ENCODE measurements around the gene DLG2.
"Not testable (repeated sequence)": the region's sequence is repeated elsewhere in the genome, so short reads cannot be mapped to it uniquely, and the experiment has no call there.

DLG2 gene

GRCh38 chr11:83746921-83747585 is 1880.1 kb downstream of the DLG2 start:
- no peak for TF ChIP-seq CTCF (IDR thresholded peaks at IDR 0.05; ENCODE audit: borderline replicate concordance, insufficient read depth, low read depth, low read length)
- no peak overlapping the region for H3K4me3 ChIP-seq (ENCODE audit: low read depth, low read length)

GRCh38 chr11:83744620-83745192 is 1882.4 kb downstream of the DLG2 start:
- H3K4me3 ChIP-seq (ENCODE audit: low read depth, low read length), result no peak overlapping the region
- TF ChIP-seq CTCF (IDR thresholded peaks at IDR 0.05; ENCODE audit: borderline replicate concordance, insufficient read depth, low read depth, low read length), result no peak

- H3K4me3 ChIP-seq (ENCODE audit: low read depth, low read length), result no peak overlapping the region
- no peak for TF ChIP-seq CTCF (IDR thresholded peaks at IDR 0.05; ENCODE audit: borderline replicate concordance, insufficient read depth, low read depth, low read length)
These were observed 1890.5 kb downstream of the DLG2 start for GRCh38 chr11:83736684-83737083.

- no peak overlapping the region for H3K4me3 ChIP-seq (ENCODE audit: low read depth, low read length)
- TF ChIP-seq CTCF (IDR thresholded peaks at IDR 0.05; ENCODE audit: borderline replicate concordance, insufficient read depth, low read depth, low read length), result no peak
These were observed 1893.0 kb downstream of the DLG2 start for GRCh38 chr11:83734120-83734519.

GRCh38 chr11:83731288-83731687 is 1895.9 kb downstream of the DLG2 start:
- H3K4me3 ChIP-seq (ENCODE audit: low read depth, low read length), result not testable (repeated sequence)

- TF ChIP-seq CTCF (IDR thresholded peaks at IDR 0.05; ENCODE audit: borderline replicate concordance, insufficient read depth, low read depth, low read length), result no peak
- H3K4me3 ChIP-seq (ENCODE audit: low read depth, low read length), result no peak overlapping the region
These were observed 1898.9 kb downstream of the DLG2 start for GRCh38 chr11:83728281-83728680.

GRCh38 chr11:83727251-83727650 is 1899.9 kb downstream of the DLG2 start:
- H3K4me3 ChIP-seq (ENCODE audit: low read depth, low read length), result no peak overlapping the region
- no peak for TF ChIP-seq CTCF (IDR thresholded peaks at IDR 0.05; ENCODE audit: borderline replicate concordance, insufficient read depth, low read depth, low read length)

All from GM12875 (cell line).